Esophagus muscularis mucosa (tissue), 4 donors: ENCODE data around the gene GFRA3. TPM values are rescaled to one million over a fixed set of nuclear protein-coding genes. Genes with fewer than 3 reads are reported as not detected.

Source experiments
- DNase-seq: peaks from one replicate; pipeline ENCODE4 v3.0.0-alpha.2; 2017; ENCODE audit errors: extremely low spot score
- H3K27ac ChIP-seq, 4 donors: fragments of 200-600 bp; sonication (generic); replicated peaks in 1 of 4; 1 replicate in 3 of 4; 2 replicates in 1 of 4; pipeline ENCODE4 v1.5.1; 2016 to 2019; ENCODE audit warnings: mild to moderate bottlenecking in 1 of 4
- H3K27me3 ChIP-seq, 4 donors: fragments of 200-600 bp; sonication (generic); one replicate each; pipeline versions ENCODE4 v1.5.1 to v1.6.0; 2016 to 2019
- H3K36me3 ChIP-seq, 4 donors: fragments of 200-600 bp; sonication (generic); one replicate each; pipeline ENCODE4 v1.5.1; 2016 to 2019
- H3K4me1 ChIP-seq, 4 donors: fragments of 200-600 bp; sonication (generic); one replicate each; pipeline ENCODE4 v1.5.1; 2016 to 2019
- H3K4me3 ChIP-seq, 4 donors: fragments of 200-600 bp; sonication (generic); 1 replicate in 2 of 4; 2 replicates in 2 of 4; pipeline ENCODE4 v1.5.1; 2016 to 2019; ENCODE audit warnings: mild to moderate bottlenecking in 4 of 4, moderate library complexity in 1 of 4
- H3K9me3 ChIP-seq, 4 donors: fragments of 200-600 bp; sonication (generic); 1 replicate in 3 of 4; 2 replicates in 1 of 4; pipeline ENCODE4 v1.5.1; 2016 to 2019
- EP300 ChIP-seq: sonication (generic); formaldehyde crosslinking; IDR thresholded peaks from one replicate; pipeline ENCODE4 v1.6.1; 2017; ENCODE audit warnings: antibody characterized with exemption
- POLR2A ChIP-seq: fragments of 450-650 bp; IDR thresholded peaks from one replicate; pipeline ENCODE4 v1.6.1; 2017; ENCODE audit warnings: antibody characterized with exemption, moderate library complexity, mild to moderate bottlenecking, low read depth
- POLR2AphosphoS5 ChIP-seq, 2 donors: sonication (generic); formaldehyde crosslinking; IDR thresholded peaks; one replicate each; pipeline ENCODE4 v1.6.1; 2017; ENCODE audit warnings: antibody characterized with exemption in 2 of 2
- WGBS: methylation state at CpG from one replicate; pipeline ENCODE4 v1.1.5; 2018; 5-methylcytosine and 5-hydroxymethylcytosine counted together
- intact Hi-C: fragments of 100-400 bp; cut with DNase I; formaldehyde crosslinking; loops from one replicate; pipeline ENCODE4 v1.15.1; 2023
- total RNA-seq, 4 donors: library from RNA; depleted of rRNA; stranded (reverse); fragments of >200 nt; gene quantifications; one replicate each; pipeline versions ENCODE4 v1.1.0 to v1.2.1, GENCODE V29; 2016
- TF ChIP-seq, protein P1 (sequence below), 3 experiments: fragments of 200-600 bp in 2 of 3; fragments of 450-650 bp in 1 of 3; sonication (generic) in 2 of 3; IDR thresholded peaks; one replicate each; pipeline ENCODE4 v1.5.1; 2017 to 2019; ENCODE audit warnings: antibody characterized with exemption in 3 of 3, mild to moderate bottlenecking in 2 of 3, moderate library complexity in 1 of 3

Gene GFRA3
- total RNA-seq, 4 donors from 2014 or later: 2.5 to 8.4 (median 4.2) TPM

GRCh38 chr5:138245717-138246116, 28.7 kb downstream of the GFRA3 start:
- no peaks in the 10 kb centered on the region for H3K27me3 ChIP-seq
- H3K27ac ChIP-seq: no peak overlapping the region
- no peaks in the 10 kb centered on the region for H3K9me3 ChIP-seq
- no peak for DNase-seq
- WGBS: 44% methylated on average over 1 of the region's 1 CpG
- TF ChIP-seq POLR2A (no peak), POLR2AphosphoS5 (IDR thresholded peaks at IDR 0.05) (no peak)
- TF ChIP-seq, protein P1, sequence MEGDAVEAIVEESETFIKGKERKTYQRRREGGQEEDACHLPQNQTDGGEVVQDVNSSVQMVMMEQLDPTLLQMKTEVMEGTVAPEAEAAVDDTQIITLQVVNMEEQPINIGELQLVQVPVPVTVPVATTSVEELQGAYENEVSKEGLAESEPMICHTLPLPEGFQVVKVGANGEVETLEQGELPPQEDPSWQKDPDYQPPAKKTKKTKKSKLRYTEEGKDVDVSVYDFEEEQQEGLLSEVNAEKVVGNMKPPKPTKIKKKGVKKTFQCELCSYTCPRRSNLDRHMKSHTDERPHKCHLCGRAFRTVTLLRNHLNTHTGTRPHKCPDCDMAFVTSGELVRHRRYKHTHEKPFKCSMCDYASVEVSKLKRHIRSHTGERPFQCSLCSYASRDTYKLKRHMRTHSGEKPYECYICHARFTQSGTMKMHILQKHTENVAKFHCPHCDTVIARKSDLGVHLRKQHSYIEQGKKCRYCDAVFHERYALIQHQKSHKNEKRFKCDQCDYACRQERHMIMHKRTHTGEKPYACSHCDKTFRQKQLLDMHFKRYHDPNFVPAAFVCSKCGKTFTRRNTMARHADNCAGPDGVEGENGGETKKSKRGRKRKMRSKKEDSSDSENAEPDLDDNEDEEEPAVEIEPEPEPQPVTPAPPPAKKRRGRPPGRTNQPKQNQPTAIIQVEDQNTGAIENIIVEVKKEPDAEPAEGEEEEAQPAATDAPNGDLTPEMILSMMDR (IDR thresholded peaks at IDR 0.05): no peak
- no peak overlapping the region for H3K4me3 ChIP-seq
- peaks cover 9 to 16% (median 14%) of the 10 kb centered on the region in 4 donors for H3K4me1 ChIP-seq
- H3K36me3 ChIP-seq: no peaks in the 10 kb centered on the region
- intact Hi-C loops: no loop called here

- WGBS: 74% methylated on average over 2 of the region's 2 CpGs
- intact Hi-C loops: no loop called here
Measured at GRCh38 chr5:138243794-138244193, 30.6 kb downstream of the GFRA3 start.

GRCh38 chr5:138241688-138242571, 32.5 kb downstream of the GFRA3 start:
- Histone ChIP-seq H3K9me3 (no peaks in the 10 kb centered on the region), H3K36me3 (no peaks in the 10 kb centered on the region), H3K4me3 (peak overlapping the region; percentile 45 to 65 (median 60)), H3K27me3 (no peaks in the 10 kb centered on the region), H3K4me1 (peaks cover 9 to 16% (median 14%) of the 10 kb centered on the region in 4 donors), H3K27ac (peak overlapping the region; percentile 32 to 68 (median 48))
- no peak for DNase-seq
- intact Hi-C loops: no loop called here
- TF ChIP-seq, protein P1 (IDR thresholded peaks at IDR 0.05): no peak
- TF ChIP-seq EP300 (no peak), POLR2A (no peak)
- 13% methylated on average over 20 of the region's 67 CpGs for WGBS

More at GRCh38 chr5:138243794-138244193, 30.6 kb downstream of the GFRA3 start:
- DNase-seq: no peak
- TF ChIP-seq POLR2AphosphoS5 (IDR thresholded peaks at IDR 0.05) (peak in 1 of 2 donors; percentile 17), POLR2A (no peak)
- H3K9me3 ChIP-seq: no peaks in the 10 kb centered on the region
- H3K27me3 ChIP-seq: no peaks in the 10 kb centered on the region
- H3K4me1 ChIP-seq: peaks cover 9 to 16% (median 14%) of the 10 kb centered on the region in 4 donors
- H3K36me3 ChIP-seq: no peaks in the 10 kb centered on the region
- H3K27ac ChIP-seq: peak overlapping the region; percentile 17 to 34 (median 28)
- H3K4me3 ChIP-seq: no peak overlapping the region

DNA sequence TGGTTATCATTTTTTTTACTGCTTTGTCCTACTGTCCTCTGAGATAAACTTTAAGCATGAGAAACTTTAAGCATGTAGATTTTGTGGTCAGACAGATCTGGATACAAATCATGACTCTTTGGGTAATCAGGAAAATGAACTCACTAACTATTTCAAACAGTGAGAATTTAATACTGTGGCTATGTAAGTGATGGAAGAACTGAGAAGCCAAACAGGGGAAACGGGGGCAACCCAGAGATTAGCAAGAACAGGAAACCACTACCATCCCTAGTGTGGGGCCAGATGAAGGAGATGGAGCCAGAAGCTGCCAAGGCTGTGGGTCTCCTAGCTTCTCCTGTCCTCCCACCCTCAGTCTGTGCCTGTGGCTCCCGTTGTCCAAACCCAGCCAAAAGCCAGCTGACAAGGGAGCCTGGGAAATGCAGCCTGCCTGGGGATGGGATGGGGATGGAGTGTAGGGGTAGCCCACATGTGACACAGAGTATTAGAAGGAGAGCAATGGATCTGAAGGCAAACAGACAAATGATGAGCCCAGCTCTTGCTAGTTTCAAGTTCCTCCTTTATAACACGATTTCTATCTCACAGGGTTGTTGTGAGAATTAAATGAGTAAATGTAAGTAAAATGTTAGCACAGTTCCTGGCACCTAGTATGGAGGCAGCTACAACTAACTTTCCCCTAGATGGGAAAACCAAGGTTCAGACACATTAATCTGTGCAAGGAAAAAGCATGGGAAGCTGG, 33.6 kb downstream of the GFRA3 start:
- 58% methylated on average over 3 of the region's 3 CpGs for WGBS
- TF ChIP-seq EP300 (no peak), POLR2A (no peak)

GRCh38 chr5:138238034-138238433, 36.4 kb downstream of the GFRA3 start:
- Histone ChIP-seq H3K9me3 (no peaks in the 10 kb centered on the region), H3K4me1 (peaks cover 9 to 16% (median 14%) of the 10 kb centered on the region in 4 donors), H3K4me3 (no peak overlapping the region), H3K36me3 (no peaks in the 10 kb centered on the region), H3K27me3 (no peaks in the 10 kb centered on the region), H3K27ac (no peak overlapping the region)
- no peak for DNase-seq
- TF ChIP-seq POLR2AphosphoS5 (IDR thresholded peaks at IDR 0.05) (no peak), EP300 (no peak), POLR2A (no peak)
- TF ChIP-seq, protein P1 (IDR thresholded peaks at IDR 0.05): no peak
- intact Hi-C loops: no loop called here
- WGBS: 93% methylated on average over 1 of the region's 1 CpG

More for the DNA sequence above, 33.6 kb downstream of the GFRA3 start:
- intact Hi-C loops: no loop called here
- DNase-seq: no peak
- Histone ChIP-seq H3K4me1 (peaks cover 9 to 16% (median 14%) of the 10 kb centered on the region in 4 donors), H3K4me3 (no peak overlapping the region), H3K9me3 (no peaks in the 10 kb centered on the region), H3K36me3 (no peaks in the 10 kb centered on the region), H3K27ac (peak overlapping the region in 1 of 4 donors; percentile 40), H3K27me3 (no peaks in the 10 kb centered on the region)
